IPS DF 4.7 (cell line): ENCODE data around the gene TEAD4.

ENCODE experiments used
- DNase-seq: peaks from one replicate; pipeline ENCODE4 v3.0.0-alpha.2; 2013; ENCODE audit warnings: low spot score; ENCODE audit errors: extremely low read depth

TEAD4 gene

DNA sequence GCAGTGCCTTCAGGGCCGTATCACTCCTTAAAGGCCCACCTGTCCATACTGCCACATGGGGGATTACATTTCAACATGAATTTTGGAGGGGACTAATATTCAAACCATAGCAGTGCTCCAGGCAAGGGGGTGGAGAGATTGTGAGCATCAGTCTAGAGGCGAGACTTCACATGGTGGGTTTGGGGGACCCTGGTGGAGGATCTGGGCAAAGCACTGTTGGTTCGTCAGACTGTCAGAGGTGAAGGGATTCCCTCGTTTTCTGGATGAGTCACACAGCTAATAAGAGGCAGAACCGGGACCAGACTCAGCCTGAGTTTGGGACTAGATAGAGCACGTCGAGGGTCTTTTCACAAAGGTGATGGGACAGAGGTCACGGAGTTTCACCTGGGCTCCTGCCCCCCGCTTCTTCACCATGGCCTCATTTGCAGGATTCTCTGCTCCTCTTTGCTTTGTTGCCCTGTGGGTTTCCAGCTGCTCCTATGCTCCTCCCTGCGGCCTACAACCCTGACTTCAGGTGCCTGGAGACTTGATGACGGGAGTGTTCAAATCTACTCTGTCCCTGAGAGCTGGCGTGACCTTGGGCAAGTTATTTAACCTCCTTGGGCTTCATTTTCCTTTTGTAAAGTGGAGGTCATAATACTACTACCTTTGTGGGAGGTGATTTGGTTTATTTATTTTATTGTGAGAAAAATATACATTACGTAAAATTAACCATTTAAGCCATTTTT, 41.5 kb downstream of the TEAD4 start:
- no peak for DNase-seq

DNA sequence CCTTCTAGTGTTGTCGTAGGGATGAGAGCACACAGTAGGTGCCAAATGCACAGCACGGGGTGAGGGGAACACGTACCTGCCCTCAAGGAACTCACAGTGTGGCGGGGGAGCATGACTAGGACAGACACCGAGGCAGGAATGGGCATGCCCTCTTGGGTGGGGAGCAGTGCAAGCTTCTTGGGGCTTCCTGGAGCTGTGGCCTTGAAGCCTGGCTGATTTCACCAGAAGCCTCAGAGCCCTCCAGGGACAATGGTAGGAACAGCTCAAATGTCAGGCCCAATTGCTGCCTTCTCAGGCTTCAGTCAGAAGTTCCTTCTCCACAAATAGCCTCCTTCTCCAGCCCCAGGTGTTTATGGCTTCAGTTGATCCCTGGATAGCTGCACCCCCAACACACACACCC, 43.4 kb downstream of the TEAD4 start:
- DNase-seq: no peak

DNA sequence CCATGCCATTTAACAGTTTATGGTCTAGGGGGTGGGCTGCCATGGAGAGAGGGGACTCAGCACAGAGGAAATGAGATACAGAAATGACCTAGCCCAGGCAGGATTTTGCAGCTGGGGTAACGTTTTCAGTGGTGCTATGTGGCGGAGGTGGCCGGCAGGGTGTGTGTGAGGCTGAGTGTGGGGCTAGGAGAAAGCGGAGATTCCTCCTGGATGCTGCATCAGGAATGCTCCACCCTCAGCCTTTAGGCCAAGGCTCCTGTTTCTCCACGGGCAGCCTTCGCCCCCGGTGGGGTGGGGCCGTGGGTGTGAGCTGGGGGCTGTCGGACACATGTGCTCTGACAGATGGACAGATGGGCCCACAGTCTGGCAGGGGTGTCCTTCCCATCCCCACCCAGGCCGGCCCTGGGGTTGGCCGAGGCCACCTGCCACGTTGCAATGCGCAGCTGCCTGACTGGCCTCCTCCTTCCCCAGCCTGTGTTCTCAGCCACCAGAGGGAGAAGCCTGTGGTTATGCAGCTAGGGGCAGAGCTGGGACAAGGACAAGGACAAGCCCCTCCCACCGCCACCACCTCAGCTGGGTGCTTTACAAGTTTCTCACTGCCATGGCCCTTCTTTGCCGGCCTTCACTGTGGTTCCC, 44.3 kb downstream of the TEAD4 start:
- DNase-seq: no peak

DNA sequence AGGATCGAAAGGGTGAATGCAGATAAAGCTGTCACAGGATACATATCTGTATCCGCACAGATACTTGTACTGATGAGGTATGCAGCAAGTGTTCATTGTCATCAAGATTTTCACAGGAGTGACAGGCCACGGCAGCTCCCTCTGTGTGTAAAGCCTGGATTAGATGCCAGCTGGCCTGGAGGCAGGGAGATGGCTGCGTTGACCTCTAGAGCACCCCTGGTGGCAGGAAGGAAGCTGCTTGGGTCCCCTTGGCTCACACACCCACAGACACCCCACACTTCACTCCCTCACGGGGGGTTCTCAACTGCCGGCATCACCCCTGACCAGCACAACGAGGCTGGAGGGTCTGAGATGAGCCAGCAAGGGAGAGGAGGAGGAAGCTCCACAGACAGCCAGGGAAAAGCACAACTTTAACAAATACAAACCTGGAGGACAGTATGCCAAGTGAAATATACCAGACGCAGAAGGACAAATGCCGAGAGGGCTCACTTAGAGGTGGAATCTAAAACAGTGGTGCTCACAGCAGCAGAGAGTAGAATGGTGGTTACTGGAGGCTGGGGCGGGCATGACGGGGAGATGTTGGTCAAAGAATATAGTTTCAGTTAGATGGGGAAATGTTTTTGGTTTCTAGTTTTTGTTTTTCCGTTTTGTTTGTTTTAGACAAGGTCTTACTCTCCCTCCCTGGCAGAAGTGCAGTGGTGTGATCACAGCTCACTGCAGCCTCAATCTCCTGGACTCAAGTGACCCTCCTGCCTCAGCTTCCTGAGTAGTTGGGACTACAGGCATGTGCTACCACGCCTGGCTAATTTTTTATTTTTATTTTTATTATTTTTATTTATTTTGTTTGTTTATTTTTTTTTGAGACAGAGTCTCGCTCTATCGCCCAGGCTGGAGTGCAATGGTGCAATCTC, 45.7 kb downstream of the TEAD4 start:
- DNase-seq: no peak

DNA sequence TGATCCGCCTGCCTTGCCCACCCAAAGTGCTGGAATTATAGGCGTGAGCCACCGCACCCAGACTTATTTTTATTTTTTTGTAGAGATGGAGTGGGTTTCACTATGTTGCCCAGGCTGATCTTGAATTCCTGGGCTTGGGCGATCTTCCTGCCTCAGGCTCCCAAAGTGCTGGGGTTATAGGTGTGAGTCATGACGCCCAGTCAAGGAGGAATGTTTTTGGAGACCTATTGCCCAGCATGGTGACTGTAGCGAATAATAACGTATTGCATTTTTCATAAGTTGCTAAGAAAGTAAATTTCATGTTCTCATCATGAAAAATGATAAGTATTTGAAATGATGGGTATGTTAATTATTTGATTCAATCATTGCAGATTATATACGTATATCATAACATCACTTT, 46.5 kb downstream of the TEAD4 start:
- DNase-seq: no peak

DNA sequence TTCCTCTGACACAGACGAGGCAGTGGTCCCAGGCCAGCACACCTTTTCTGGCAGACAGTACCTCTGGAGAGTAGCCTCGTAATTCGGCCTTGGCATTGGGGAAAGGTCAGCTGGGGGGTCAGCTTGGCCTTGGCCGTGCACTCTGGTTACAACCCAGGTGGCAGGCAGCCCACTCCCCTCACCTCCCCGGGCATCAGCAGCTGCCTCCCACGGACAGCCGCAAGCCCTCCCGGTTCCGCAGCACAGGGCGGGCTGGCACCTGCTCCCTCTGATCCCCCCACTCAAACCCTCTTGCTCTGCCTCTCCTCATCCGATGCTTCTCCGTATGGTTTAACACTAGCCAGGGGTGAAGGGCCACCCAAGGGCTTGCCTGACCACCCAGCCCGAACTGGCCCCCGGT, 50.6 kb downstream of the TEAD4 start:
- DNase-seq: no peak

DNA sequence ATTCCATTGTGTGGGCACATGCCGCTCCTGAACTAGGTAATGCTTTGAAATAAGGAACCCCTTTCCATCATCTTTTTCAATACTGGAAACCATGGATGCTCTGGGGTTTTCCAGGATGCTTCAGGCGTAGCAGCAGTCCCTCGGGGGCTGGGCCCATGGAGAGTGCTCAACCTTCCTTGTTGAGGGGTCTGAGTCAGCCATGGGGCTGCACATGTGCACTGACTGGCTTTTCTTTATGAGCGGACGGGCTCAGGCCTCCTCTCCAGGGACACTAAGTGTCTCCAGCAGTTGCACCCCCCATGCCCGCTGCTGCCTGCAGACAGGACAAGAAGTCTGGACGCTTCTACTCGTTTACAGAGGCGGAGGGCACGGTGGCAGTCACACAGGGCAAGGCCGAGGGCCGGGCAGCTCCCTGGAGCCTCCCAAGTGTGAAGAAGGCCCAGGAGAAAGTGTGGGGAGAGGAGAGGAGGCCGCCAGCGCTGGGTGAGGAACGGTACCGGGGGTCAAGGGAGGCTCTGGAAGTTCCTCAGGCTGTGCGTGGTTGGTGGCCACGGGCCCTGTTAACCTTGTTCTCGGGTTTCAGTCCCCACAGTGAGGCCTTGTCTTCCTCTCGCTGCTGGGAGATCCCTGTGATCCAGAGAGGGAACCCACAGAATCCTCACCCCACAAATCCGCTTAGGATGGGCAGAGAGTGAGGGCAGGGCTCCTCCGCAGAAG, 51.2 kb downstream of the TEAD4 start:
- no peak for DNase-seq

DNA sequence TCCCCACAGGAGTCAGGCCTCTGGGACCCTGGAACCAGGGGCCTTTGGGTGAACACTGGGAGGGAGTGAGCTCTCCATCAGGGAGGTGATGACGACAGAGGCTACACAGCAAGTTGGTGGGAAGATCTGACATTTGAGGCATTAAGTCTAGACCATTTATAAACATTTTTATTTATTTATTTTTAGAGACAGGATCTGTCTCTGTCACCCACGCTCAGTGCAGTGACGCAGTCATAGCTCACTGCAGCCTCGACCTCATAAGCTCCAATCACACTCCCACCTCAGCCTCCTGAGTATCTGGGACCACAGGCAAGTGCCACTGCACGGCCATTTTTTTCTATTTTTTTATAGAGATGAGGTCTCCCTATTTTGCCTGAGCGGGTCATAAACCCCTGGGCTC, 53.6 kb downstream of the TEAD4 start:
- DNase-seq: no peak

DNA sequence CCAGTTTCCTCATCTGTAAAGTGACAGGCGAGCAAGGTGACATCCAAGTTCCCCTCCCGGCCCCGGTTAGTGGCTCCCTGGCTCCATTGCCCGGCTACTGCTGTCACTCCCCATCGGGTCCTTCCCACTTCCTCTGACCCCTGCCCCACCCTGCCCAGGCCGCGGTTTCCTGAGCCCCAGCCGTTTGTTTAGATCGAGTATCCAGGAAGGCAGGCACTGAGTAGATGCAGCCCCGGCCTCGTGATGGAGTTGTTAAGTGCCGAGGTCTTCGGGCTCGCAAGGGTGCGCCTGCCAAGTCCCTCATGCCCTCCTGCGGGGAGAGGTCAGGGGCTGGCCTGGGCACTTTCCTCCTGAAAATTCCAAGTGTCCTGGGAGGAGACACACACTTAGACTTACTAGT, 55.4 kb downstream of the TEAD4 start:
- no peak for DNase-seq

DNA sequence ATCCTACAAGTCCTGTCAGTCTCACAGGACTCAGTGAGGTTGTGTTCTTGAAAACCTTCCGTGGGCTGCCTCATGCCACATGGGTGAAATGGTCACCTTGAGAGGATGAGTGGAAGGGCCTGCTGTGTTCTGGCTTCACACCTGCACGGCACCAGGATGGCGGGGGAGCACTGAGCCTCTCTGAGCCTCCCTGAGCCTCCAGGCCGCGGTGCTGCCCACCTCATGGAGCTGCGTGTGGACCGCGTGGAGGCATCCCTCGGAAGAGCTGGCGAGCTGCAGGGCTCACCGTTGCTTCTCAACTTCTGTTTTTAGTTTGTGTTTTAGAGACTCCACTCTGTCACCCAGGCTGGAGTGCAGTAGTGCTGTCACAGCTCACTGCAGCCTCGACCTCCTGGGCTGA, 56.2 kb downstream of the TEAD4 start:
- DNase-seq: no peak

DNA sequence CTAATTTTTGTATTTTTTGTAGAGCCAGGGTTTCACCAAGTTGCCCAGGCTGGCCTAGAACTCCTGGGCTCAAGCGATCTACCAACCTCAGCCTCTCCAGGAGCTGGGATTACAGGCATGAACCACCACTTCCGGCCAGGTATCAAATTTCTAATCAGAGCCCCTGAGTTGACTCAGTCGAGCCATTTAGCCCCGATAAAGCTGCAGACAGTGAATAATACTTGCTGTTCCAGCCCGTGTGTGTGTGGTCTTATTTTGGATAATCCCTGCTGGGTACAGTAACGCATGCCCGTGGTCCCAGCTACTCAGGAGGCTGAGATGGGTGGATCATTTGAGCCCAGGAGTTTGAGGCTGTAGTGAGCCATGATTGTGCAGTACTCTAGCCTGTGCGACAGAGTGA, 57.0 kb downstream of the TEAD4 start:
- no peak for DNase-seq

DNA sequence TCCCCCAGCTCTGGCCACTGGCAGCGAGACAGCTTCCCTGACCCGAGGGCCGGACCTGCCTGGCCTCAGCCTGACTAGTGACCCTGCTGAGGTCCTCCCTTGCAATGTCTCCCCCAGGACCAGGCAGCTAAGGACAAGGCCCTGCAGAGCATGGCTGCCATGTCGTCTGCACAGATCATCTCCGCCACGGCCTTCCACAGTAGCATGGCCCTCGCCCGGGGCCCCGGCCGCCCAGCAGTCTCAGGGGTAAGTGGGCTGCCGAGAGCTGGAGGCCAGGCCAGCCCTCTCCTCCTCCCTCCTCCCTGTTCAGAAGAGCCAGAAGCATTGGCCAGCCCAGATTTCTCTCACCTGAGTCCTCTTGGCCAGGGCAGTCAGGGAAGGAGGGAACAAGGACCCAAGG, 58.1 kb downstream of the TEAD4 start:
- no peak for DNase-seq

DNA sequence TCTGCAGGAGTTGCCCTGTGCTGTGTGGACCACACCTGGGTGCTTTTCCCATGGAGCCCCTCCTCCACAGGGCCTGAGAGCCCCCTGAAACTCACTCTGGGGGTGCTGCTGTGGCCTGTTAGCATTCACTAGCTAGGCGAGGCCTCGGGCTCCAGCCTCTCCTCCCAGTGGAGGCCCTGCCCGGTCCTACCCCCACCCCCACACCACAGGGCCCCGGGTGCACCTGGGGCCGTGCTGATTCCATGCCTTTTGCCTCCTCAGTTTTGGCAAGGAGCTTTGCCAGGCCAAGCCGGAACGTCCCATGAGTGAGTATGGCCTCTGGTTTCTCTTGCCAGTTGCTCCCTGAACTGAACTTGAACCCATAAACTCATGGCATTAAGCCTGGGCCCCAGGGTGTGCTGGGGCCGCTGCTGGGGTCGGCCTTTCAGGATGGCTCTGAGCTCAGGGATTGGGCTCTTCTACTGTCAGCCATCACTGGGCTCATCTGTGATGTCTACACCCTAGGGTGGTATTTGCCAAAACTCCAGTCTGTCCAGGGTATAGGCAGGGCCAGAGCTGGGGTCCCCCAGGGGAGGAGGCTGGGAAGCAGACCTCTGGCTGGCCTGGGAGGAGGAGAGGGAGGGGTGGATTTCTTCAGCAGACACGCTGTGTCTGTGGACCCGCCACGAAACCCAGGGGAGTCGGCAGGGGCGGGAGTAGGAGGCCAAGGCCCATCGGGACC, 59.2 kb downstream of the TEAD4 start:
- no peak for DNase-seq

DNA sequence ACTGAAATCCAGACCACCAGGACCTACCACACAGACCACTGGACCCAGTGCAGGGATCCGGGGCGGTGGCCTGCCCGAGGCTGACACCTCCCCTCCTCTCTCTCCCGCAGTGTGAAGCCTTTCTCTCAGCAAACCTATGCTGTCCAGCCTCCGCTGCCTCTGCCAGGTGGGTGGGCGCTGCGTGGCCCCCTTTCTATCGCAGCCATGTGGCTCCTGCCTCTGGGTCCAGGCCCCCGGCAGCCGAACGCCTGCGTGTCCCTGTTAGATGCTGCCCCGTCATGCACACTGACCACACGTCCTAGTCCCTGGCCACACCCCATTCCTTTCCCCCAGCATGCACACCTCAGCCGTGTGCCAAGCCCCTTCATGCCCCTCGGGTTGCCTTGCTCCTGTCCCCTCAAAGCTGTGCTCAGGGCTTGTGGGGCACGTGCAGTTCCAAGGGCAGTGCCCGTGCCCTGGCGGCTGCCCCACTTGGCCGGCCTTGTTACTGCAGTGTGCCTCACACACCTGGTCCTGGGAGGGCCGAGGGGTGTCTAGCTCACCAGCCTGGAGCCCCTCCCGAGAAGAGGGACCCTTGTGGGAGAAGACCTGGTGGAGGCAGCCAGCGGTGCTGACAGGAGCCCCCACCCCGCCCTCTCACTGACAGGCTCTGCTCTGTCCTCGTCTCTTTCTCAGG, 59.9 kb downstream of the TEAD4 start:
- no peak for DNase-seq

DNA sequence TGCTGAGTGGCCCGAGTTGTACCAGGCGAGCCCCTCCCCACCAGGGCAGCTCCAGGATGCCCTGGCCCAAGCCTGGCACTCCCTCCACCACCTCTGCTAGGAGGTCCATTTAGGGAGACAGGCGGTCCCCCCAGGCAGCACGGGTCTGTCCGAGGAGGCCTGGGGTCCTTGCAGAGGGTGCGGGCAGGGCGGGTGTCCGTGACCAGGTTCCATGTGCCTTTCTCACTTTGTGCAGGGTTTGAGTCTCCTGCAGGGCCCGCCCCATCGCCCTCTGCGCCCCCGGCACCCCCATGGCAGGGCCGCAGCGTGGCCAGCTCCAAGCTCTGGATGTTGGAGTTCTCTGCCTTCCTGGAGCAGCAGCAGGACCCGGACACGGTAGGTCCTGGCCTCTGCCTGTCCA, 61.2 kb downstream of the TEAD4 start:
- no peak for DNase-seq

DNA sequence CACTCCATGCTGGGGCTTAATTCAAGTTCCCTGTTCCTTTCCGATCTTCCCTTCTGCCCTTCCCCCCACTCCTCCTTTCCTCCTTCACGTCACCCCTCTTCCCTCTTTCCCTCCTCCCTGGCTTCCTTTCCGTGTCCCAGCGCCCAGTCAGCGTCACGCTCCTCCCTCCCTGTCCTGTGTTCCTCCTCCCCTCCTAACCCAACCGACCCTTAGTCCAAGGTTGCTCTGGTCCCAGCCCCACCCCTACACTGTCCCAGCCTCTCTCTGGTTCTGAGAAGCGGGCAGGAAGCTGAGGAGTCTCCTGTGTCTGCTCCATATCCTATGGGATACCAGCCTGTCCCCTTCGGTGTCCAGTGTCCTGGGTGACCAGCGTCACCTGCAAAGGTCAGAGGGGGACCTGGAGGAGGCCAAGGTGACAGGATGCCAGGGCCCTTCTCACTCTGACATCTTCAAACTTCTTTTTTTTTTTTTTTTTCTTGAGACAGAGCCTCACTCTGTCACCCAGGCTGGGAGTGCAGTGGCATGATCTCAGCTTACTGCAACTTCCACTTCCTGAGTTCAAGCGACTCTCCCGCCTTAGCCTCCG, 61.7 kb downstream of the TEAD4 start:
- no peak for DNase-seq

DNA sequence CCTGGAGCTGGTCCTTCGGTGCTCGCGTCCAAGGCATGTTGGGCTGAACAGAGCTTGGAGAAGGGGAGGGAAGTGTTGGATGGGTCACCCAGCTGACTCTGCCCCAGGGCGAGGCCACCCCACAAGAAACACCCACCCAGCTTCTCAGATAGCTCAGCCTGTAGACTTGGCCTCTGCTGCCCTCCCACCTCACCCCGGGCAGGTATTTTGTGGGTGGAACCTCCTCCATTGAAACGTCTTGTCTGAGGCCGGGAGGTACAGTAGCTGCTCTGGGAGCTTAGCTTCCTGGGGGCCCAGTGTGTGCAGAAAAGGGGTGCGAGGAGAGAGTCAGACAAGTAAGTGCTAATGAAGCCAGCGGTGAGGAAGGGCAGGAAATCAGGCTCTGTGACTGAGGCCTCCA, 63.2 kb downstream of the TEAD4 start:
- DNase-seq: no peak

DNA sequence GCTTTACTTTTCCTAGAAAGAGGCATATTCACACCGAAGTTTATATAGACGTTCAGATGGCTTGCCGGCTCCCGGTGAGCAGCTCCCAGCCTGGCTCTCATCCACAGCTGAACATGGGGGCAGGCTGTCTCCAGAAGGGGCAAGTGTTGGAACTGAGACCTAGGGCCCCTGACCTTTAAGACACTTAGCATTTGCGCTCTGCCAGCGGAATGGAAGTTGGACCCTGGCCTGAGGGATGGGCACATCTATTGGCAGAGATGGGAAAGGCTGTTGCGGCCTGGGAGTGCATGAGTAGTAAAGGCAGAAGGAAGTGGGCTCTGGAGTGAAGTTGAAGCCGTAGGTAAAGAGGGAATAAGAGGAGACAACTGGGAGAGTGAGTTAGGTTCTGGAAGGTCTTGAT, 63.8 kb downstream of the TEAD4 start:
- DNase-seq: no peak

DNA sequence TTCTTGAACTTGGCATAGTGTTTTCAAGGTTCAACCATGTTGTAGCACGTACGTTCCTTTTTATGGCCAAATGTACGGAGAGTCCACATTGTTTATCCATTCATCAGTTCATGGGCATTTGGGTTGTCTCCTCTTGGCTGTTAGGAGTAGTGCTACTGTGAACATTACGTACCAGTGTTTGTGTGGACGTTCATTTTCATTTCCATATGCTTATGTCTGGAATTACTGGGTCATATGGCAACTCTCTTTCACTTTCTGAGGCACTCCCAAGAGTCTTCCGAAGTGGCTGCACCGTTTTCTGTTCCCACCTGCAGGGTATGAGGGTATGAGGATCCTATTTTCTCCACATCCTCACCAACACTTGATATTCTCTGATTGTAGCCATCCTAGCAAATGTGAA, 68.9 kb downstream of the TEAD4 start:
- DNase-seq: no peak

DNA sequence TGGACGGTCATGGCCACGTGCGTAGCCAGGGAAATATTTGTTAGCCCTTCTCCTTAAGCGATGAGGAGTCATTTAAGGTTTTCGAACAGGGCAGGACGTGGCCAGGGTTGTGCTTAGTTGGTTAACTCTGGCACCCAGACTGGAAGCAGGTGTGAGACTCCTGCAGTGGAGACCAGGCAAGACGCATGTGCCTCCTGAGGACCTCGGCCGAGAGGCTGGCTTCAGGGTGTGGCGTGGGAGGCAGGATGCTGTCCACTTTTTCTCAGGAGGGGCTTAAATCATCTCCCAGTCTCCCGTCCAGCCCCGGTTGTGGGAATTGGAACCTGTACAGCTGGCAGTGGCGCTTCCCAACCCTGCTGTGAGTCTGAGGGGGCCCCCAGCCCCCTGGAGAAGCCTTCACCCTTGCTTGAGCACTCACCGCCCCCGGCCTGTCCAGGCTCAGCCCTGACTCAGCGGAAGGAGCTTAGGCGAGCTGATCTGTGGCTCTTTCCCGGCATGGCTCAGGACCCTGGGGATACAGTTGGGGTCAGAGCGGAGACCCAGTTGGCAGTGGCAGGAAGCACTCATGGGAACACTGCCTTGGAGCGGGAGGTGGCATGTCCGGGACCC, 71.7 kb downstream of the TEAD4 start:
- no peak for DNase-seq
